Esophagus muscularis mucosa (tissue), 4 donors: ENCODE results near the gene OSBP2. TPM values are rescaled to one million over a fixed set of nuclear protein-coding genes. Genes with fewer than 3 reads are reported as not detected.

Source experiments
- DNase-seq: peaks from one replicate; pipeline ENCODE4 v3.0.0-alpha.2; 2017; ENCODE audit errors: extremely low spot score
- H3K27ac ChIP-seq, 4 donors: fragments of 200-600 bp; sonication (generic); replicated peaks in 1 of 4; 1 replicate in 3 of 4; 2 replicates in 1 of 4; pipeline ENCODE4 v1.5.1; 2016 to 2019; ENCODE audit warnings: mild to moderate bottlenecking in 1 of 4
- H3K27me3 ChIP-seq, 4 donors: fragments of 200-600 bp; sonication (generic); one replicate each; pipeline versions ENCODE4 v1.5.1 to v1.6.0; 2016 to 2019
- H3K36me3 ChIP-seq, 4 donors: fragments of 200-600 bp; sonication (generic); one replicate each; pipeline ENCODE4 v1.5.1; 2016 to 2019
- H3K4me1 ChIP-seq, 4 donors: fragments of 200-600 bp; sonication (generic); one replicate each; pipeline ENCODE4 v1.5.1; 2016 to 2019
- H3K4me3 ChIP-seq, 4 donors: fragments of 200-600 bp; sonication (generic); 1 replicate in 2 of 4; 2 replicates in 2 of 4; pipeline ENCODE4 v1.5.1; 2016 to 2019; ENCODE audit warnings: mild to moderate bottlenecking in 4 of 4, moderate library complexity in 1 of 4
- H3K9me3 ChIP-seq, 4 donors: fragments of 200-600 bp; sonication (generic); 1 replicate in 3 of 4; 2 replicates in 1 of 4; pipeline ENCODE4 v1.5.1; 2016 to 2019
- CTCF ChIP-seq, 3 experiments: fragments of 200-600 bp in 2 of 3; fragments of 450-650 bp in 1 of 3; sonication (generic) in 2 of 3; IDR thresholded peaks; one replicate each; pipeline ENCODE4 v1.5.1; 2017 to 2019; ENCODE audit warnings: antibody characterized with exemption in 3 of 3, mild to moderate bottlenecking in 2 of 3, moderate library complexity in 1 of 3
- EP300 ChIP-seq: sonication (generic); formaldehyde crosslinking; IDR thresholded peaks from one replicate; pipeline ENCODE4 v1.6.1; 2017; ENCODE audit warnings: antibody characterized with exemption
- POLR2A ChIP-seq: fragments of 450-650 bp; IDR thresholded peaks from one replicate; pipeline ENCODE4 v1.6.1; 2017; ENCODE audit warnings: antibody characterized with exemption, moderate library complexity, mild to moderate bottlenecking, low read depth
- POLR2AphosphoS5 ChIP-seq, 2 donors: sonication (generic); formaldehyde crosslinking; IDR thresholded peaks; one replicate each; pipeline ENCODE4 v1.6.1; 2017; ENCODE audit warnings: antibody characterized with exemption in 2 of 2
- whole genome bisulfite sequencing: methylation state at CpG from one replicate; pipeline ENCODE4 v1.1.5; 2018; 5-methylcytosine and 5-hydroxymethylcytosine counted together
- intact Hi-C: fragments of 100-400 bp; cut with DNase I; formaldehyde crosslinking; loops from one replicate; pipeline ENCODE4 v1.15.1; 2023
- total RNA-seq, 4 donors: library from RNA; depleted of rRNA; stranded (reverse); fragments of >200 nt; gene quantifications; one replicate each; pipeline versions ENCODE4 v1.1.0 to v1.2.1, GENCODE V29; 2016

Gene OSBP2
- total RNA-seq, 4 donors from 2014 or later, result 0.42 to 4.6 (median 2.9) TPM

- H3K9me3 ChIP-seq, result peaks cover 0 to 6% (median 5%) of the 10 kb centered on the region in 4 donors
- no peak overlapping the region for H3K27ac ChIP-seq
- no peak for DNase-seq
- 74% methylated on average over 2 of the region's 2 CpGs for WGBS
- no peaks in the 10 kb centered on the region for H3K27me3 ChIP-seq
- no peaks in the 10 kb centered on the region for H3K4me1 ChIP-seq
- intact Hi-C loops, result no loop called here
- H3K4me3 ChIP-seq, result no peak overlapping the region
- H3K36me3 ChIP-seq, result peaks cover 0 to 20% (median 5%) of the 10 kb centered on the region in 4 donors
- no peak for TF ChIP-seq CTCF (IDR thresholded peaks at IDR 0.05)
- TF ChIP-seq EP300, result no peak
- no peak for TF ChIP-seq POLR2A
- TF ChIP-seq POLR2AphosphoS5 (IDR thresholded peaks at IDR 0.05), result no peak
Observed at GRCh38 chr22:30910358-30910757, 215.7 kb downstream of the OSBP2 start.

- Histone ChIP-seq H3K27me3 (no peaks in the 10 kb centered on the region), H3K36me3 (peaks cover 0 to 6% (median 0%) of the 10 kb centered on the region in 4 donors), H3K9me3 (peaks cover 0 to 14% (median 9%) of the 10 kb centered on the region in 4 donors), H3K4me3 (no peak overlapping the region), H3K27ac (no peak overlapping the region), H3K4me1 (peaks cover 8 to 18% (median 15%) of the 10 kb centered on the region in 4 donors)
- DNase-seq, result peak; percentile 84
- intact Hi-C loops, result loop anchor here (2.0 kb wide), 1 partner anchor 156 kb away; no protein-coding TSS in a partner anchor
- 79% methylated on average over 7 of the region's 7 CpGs for WGBS
- TF ChIP-seq CTCF (IDR thresholded peaks at IDR 0.05) (no peak), POLR2A (no peak), EP300 (no peak), POLR2AphosphoS5 (IDR thresholded peaks at IDR 0.05) (no peak)
Observed at GRCh38 chr22:30918761-30919160, 224.1 kb downstream of the OSBP2 start.

- Histone ChIP-seq H3K36me3 (peaks cover 0 to 17% (median 3%) of the 10 kb centered on the region in 4 donors), H3K4me1 (peaks cover 8 to 18% (median 15%) of the 10 kb centered on the region in 4 donors), H3K4me3 (no peak overlapping the region), H3K27ac (no peak overlapping the region), H3K27me3 (no peaks in the 10 kb centered on the region), H3K9me3 (peaks cover 0 to 13% (median 8%) of the 10 kb centered on the region in 4 donors)
- intact Hi-C loops, result loop anchor here (1.0 to 2.0 kb wide), 2 partner anchors 157 to 285 kb away; partner anchors contain the start of gene SLC35E4
- TF ChIP-seq POLR2A, result no peak
- TF ChIP-seq EP300, result no peak
- TF ChIP-seq POLR2AphosphoS5 (IDR thresholded peaks at IDR 0.05), result no peak
- 84% methylated on average over 7 of the region's 7 CpGs for WGBS
- peak; percentile 75 for DNase-seq
Observed at GRCh38 chr22:30919973-30920372, 225.3 kb downstream of the OSBP2 start.

GRCh38 chr22:30920407-30920806 lies 225.7 kb downstream of the OSBP2 start:
- TF ChIP-seq CTCF (IDR thresholded peaks at IDR 0.05) (peak; percentile 82 to 93 (median 90)), POLR2AphosphoS5 (IDR thresholded peaks at IDR 0.05) (peak in 1 of 2 donors; percentile 28), EP300 (no peak)
- Histone ChIP-seq H3K27me3 (no peaks in the 10 kb centered on the region), H3K27ac (no peak overlapping the region), H3K4me1 (peaks cover 8 to 18% (median 15%) of the 10 kb centered on the region in 4 donors), H3K4me3 (peak overlapping the region in 1 of 4 donors; percentile 25), H3K9me3 (peaks cover 0 to 9% (median 3%) of the 10 kb centered on the region in 4 donors), H3K36me3 (peaks cover 0 to 21% (median 5%) of the 10 kb centered on the region in 4 donors)
- WGBS, result 2% methylated on average over 9 of the region's 9 CpGs
- intact Hi-C loops, result loop anchor here (1.0 kb wide), 1 partner anchor 285 kb away; the partner anchor contains the start of gene SLC35E4
- DNase-seq, result peak; percentile 95

GRCh38 chr22:30921108-30921507 lies 226.4 kb downstream of the OSBP2 start:
- 70% methylated on average over 6 of the region's 6 CpGs for WGBS
- no peaks in the 10 kb centered on the region for H3K27me3 ChIP-seq
- no peak for TF ChIP-seq CTCF (IDR thresholded peaks at IDR 0.05)
- no peak for TF ChIP-seq POLR2AphosphoS5 (IDR thresholded peaks at IDR 0.05)
- no peak for TF ChIP-seq EP300
- TF ChIP-seq POLR2A, result no peak
- peaks cover 0 to 2% (median 0%) of the 10 kb centered on the region in 4 donors for H3K9me3 ChIP-seq
- no peak overlapping the region for H3K27ac ChIP-seq
- intact Hi-C loops, result no loop called here
- peaks cover 8 to 18% (median 15%) of the 10 kb centered on the region in 4 donors for H3K4me1 ChIP-seq
- peak; percentile 39 for DNase-seq
- peak overlapping the region in 3 of 4 donors; percentile 48 to 49 (median 48) for H3K4me3 ChIP-seq
- H3K36me3 ChIP-seq, result peaks cover 0 to 28% (median 12%) of the 10 kb centered on the region in 4 donors
